DOHH2 (cell line): ENCODE data around the gene GFOD2.

Experiments
- EZH2phosphoT487 ChIP-seq: fragments of 200-600 bp; sonication (generic); IDR thresholded peaks from 2 replicates; pipeline ENCODE4 v1.6.1; 2017; ENCODE audit warnings: borderline replicate concordance, mild to moderate bottlenecking, antibody characterized with exemption, low read length, moderate library complexity, mixed read lengths
- TF ChIP-seq, protein P1 (sequence below): fragments of 200-600 bp; sonication (generic); IDR thresholded peaks from one replicate; pipeline ENCODE4 v1.5.1; 2014; ENCODE audit warnings: antibody characterized with exemption, mild to moderate bottlenecking, low read depth, low read length; ENCODE audit not compliant: poor library complexity, severe bottlenecking

DNA sequence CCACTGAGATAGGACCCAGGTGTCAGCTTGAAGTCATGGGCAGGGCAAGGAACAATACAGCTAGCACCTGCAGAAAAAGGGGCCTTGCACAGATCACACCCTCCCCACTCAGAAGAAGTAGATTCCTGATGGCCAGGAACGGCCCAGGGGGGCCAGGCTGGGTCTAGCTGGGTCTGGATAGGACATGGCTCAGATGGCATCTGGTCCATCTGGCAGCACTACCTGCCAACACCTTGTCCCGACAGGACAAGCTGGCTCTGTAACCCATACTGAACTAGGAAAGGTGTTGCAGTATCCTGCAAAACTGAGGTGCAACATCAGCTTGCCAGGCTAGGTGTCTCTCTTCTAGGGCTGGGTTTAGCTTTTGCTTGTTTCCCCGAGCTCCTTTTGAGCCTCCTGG, 38.9 kb upstream of the GFOD2 start:
- TF ChIP-seq, protein P1, sequence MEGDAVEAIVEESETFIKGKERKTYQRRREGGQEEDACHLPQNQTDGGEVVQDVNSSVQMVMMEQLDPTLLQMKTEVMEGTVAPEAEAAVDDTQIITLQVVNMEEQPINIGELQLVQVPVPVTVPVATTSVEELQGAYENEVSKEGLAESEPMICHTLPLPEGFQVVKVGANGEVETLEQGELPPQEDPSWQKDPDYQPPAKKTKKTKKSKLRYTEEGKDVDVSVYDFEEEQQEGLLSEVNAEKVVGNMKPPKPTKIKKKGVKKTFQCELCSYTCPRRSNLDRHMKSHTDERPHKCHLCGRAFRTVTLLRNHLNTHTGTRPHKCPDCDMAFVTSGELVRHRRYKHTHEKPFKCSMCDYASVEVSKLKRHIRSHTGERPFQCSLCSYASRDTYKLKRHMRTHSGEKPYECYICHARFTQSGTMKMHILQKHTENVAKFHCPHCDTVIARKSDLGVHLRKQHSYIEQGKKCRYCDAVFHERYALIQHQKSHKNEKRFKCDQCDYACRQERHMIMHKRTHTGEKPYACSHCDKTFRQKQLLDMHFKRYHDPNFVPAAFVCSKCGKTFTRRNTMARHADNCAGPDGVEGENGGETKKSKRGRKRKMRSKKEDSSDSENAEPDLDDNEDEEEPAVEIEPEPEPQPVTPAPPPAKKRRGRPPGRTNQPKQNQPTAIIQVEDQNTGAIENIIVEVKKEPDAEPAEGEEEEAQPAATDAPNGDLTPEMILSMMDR: no peak
- TF ChIP-seq EZH2phosphoT487: no peak
